ENCODE data around the gene CDK19. TPM values are rescaled to one million over a fixed set of nuclear protein-coding genes. Genes with fewer than 3 reads are reported as not detected.

Gene CDK19
- total RNA-seq, 4 donors from 2014 or later, result 7.8 to 15.0 (median 9.8) TPM

DNA sequence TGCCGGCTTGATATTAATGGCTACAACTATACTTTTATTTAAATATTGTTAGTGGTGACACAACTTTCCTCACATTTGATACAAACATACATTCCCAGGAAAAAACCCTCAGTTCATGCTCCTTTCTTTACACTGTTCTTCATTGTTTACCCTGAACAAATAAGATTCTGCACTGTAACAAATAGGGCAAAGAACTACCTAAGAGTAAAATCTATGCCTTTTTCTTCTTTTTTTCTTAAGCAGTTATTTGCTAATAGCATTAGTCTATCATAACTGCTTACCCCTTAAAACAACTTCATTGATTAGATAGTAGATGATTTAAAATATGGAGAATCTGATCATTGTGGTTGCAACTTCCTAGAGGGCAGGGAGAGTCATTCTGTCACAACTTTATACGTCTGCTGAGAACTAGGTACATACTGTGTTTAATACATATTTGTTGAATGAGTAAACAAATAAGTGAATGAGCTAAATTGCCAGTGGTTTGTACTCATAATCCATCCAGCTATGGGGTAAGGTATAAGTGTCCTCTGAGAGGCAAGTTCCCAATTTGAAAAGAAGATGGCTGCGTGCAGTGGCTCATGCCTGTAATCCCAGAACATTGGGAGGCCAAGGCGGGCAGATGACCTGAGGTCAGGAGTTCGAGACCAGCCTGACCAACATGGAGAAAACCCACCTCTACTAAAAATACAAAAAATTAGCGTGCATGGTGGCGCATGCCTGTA, 161.0 kb downstream of the CDK19 start:
- DNase-seq (ENCODE audit: low spot score), result no peak
- no peak for ATAC-seq (ENCODE audit: low FRiP score)
- TF ChIP-seq, protein P1, sequence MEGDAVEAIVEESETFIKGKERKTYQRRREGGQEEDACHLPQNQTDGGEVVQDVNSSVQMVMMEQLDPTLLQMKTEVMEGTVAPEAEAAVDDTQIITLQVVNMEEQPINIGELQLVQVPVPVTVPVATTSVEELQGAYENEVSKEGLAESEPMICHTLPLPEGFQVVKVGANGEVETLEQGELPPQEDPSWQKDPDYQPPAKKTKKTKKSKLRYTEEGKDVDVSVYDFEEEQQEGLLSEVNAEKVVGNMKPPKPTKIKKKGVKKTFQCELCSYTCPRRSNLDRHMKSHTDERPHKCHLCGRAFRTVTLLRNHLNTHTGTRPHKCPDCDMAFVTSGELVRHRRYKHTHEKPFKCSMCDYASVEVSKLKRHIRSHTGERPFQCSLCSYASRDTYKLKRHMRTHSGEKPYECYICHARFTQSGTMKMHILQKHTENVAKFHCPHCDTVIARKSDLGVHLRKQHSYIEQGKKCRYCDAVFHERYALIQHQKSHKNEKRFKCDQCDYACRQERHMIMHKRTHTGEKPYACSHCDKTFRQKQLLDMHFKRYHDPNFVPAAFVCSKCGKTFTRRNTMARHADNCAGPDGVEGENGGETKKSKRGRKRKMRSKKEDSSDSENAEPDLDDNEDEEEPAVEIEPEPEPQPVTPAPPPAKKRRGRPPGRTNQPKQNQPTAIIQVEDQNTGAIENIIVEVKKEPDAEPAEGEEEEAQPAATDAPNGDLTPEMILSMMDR (IDR thresholded peaks at IDR 0.05), result no peak

DNA sequence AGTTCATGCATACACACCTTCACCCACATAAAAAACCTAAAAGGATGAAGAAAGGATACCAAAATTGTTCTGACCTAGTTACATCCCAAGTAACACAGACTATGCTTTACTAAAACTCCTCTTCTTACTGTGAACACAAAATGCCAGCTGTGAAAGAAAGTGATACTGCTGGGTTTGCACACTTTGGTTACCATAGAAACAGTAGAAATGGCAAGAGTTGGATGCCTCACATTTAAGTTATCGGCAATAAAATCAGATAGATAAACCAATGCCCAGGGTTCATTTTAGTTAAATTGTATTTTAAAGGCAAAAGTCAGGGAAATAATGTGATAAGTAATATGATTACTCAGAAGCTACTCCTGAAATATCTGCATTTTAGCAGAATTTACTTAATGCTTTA, 161.9 kb downstream of the CDK19 start:
- no peak for ATAC-seq (ENCODE audit: low FRiP score)

DNA sequence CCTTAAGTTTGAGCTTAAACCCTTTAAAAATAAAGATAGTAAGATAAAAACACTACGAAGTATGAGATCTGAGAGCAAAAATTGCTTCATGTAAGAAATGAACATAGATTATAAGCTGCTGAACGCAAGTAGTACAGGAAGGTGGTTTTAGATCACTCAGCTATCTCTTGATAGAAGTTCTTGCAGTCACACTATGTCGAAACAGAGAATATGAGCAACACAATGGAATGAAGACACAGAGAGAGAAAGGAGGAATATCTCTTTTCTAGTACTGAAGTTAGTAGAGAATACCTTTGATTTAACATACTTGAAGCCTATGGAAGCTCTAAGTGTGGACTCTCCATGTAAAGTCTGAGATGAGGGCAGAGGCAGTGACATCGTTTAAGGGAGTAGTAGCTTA, 162.7 kb downstream of the CDK19 start:
- DNase-seq (ENCODE audit: low spot score), result no peak
- ATAC-seq (ENCODE audit: low FRiP score), result no peak
- TF ChIP-seq, protein P1 (IDR thresholded peaks at IDR 0.05), result no peak

More for the DNA sequence above, 161.9 kb downstream of the CDK19 start:
- no peak for DNase-seq (ENCODE audit: low spot score)
- TF ChIP-seq, protein P1 (IDR thresholded peaks at IDR 0.05), result no peak

- ATAC-seq (ENCODE audit: low FRiP score), result no peak
- TF ChIP-seq, protein P1 (IDR thresholded peaks at IDR 0.05), result no peak
These were observed 164.5 kb downstream of the CDK19 start for GRCh38 chr6:110650755-110651154.

GRCh38 chr6:110649704-110650103, 165.6 kb downstream of the CDK19 start:
- DNase-seq (ENCODE audit: low spot score) (no peak), ATAC-seq (ENCODE audit: low FRiP score) (no peak)
- TF ChIP-seq, protein P1 (IDR thresholded peaks at IDR 0.05), result no peak

More at GRCh38 chr6:110650755-110651154, 164.5 kb downstream of the CDK19 start:
- DNase-seq (ENCODE audit: low spot score), result no peak

- TF ChIP-seq, protein P1 (IDR thresholded peaks at IDR 0.05), result no peak
- ATAC-seq (ENCODE audit: low FRiP score) (no peak), DNase-seq (ENCODE audit: low spot score) (no peak)
These were observed 168.0 kb downstream of the CDK19 start for GRCh38 chr6:110646951-110647910.
